ENCODE measurements around the gene SOWAHD.
"Not testable (repeated sequence)": the region's sequence is repeated elsewhere in the genome, so short reads cannot be mapped to it uniquely, and the experiment has no call there.

The SOWAHD gene, protein sequence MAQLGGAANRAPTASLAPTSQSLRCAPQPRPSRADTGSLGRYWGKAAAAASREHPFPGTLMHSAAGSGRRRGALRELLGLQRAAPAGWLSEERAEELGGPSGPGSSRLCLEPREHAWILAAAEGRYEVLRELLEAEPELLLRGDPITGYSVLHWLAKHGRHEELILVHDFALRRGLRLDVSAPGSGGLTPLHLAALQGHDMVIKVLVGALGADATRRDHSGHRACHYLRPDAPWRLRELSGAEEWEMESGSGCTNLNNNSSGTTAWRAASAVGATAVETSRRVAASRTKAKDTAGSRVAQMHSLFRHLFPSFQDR

DNA sequence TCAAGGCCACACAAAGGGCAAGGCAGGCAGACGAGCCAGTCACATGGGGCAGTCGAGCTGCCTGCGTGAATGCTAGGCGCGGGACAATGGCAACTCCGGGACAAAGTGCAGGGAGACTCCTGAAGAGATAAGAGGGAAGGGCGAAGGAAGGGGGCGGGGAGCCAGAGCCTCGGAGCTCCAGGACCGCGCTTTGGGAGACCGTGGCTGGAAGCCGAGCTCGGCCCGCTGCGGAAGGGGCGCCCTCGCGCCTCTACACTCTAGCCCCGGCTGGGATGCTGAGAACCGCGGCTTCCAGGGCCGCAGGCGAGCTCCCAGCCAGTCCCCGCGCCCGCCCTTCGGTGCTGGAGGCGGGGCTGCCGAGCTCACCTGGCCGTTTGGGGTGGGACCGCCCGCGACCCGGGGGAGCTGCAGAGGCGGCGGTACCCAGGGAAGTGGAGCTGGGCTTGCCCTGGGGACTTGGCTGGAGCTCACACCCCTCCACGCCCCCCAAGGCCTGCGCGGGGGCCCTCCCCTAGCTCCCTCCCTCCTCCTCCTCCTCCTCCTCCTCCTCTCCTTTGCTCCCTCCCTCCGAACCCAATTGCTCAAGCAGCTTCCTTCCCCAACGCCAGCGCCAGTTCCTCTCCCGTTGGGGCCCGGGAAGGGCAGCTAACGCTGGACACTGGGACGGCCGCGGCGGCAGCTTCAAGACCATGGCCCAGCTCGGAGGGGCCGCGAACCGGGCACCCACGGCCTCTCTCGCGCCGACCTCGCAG is at the start of gene SOWAHD:
Gene SOWAHD (plus strand): TSS at position 610 of the 752 bp plus-strand sequence. CDS start 80 bp downstream, at position 690.
- peak; percentile 28 for DNase-seq

- no peak for DNase-seq
Measured at GRCh38 chrX:119708936-119709335, 49.5 kb upstream of the SOWAHD start.

- DNase-seq: no peak
Measured at GRCh38 chrX:119709630-119710029, 48.8 kb upstream of the SOWAHD start.

DNA sequence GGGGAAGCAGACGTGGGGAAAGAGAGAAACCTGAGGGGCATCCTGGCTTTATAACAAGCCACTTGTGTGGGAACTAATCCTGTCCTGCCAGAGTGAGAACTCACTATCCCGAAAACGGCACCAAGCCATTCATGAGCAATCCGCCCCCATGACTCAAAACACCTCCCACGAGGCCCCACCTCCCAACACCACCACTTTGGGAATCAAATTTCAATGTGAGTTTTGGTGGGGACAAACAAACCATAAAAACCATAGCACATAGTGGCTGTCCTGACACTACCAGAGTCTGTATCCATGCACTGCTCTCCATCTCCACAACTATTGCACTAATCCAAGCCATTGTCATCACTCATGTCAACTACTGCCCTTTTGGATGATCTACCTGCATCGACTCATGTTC is 36.9 kb upstream of the SOWAHD start:
- no peak for DNase-seq

DNA sequence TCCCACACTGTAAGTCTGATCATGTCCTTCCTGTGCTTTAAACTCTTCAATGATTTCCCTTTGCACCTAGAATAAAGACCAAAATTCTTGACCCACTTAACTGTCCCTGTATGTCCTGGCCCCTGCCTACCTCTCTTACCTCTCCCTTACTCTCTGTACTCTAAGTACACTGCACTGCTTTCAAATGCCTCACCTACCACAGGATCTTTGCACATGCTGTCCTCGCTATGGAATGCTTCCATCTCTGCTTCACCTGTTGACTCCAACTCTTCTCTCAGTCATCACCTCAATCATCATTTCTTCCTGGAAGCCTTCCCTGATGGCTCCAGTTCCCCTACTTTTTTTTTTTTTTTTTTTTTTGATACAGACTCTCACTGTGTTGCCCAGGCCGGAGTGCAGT is 36.5 kb upstream of the SOWAHD start:
- no peak for DNase-seq

DNA sequence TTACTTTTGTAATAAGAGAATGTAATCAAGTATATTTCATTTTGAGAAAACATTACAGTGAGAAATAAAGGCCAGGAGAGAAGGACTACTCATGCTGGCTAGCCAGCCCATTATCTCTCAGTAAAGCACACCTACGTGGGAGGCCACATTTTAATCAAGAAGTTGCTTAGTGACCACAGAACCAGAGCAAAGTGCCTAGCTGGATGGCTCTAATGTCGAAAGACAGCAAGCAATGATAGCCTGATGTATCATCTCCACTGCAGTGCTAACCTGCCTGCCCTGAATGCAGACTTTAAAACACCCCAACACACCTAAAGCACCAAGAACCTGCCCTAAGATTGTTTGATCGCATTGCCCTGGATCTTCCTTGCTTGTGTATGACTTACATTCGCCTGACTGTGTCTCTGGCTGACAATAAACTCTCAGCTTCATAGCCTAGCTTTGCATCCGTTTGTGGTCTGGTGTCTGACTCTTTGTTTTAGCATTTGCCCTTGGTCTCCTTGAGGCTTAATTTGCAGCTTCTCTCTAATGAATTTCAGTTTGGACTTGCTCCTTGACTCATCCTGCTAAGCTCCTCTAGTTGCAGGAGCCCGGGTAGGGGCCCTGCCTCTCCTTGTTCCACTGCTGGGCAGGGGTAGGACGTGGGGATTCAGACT is 31.4 kb upstream of the SOWAHD start:
- DNase-seq: no peak

DNA sequence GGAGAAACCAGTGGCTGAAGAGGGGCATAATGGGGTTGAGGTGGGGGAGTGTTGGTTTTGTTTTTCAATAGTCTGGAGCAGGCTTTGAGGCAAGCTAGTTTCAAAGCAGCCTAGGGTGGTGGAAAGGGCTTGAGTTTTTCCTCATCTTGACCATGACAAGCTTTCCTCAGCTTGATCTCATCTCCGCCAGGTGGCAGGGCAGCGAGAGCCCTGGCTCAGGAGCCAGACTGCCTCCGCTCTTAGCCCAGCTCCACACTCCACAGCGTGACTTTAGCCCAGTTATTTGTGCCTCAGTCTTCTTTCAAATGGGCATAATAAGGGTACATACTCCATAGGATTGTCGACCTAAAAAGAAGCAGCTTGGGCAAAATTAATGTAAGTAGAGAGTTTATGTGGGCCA is 29.9 kb upstream of the SOWAHD start:
- DNase-seq: no peak

GRCh38 chrX:119729408-119730201 is 28.8 kb upstream of the SOWAHD start:
- peak; percentile 49 for DNase-seq

GRCh38 chrX:119734897-119735339 is 23.5 kb upstream of the SOWAHD start:
- peak; percentile 37 for DNase-seq

- DNase-seq: peak; percentile 26
Measured at GRCh38 chrX:119735467-119735866, 22.9 kb upstream of the SOWAHD start.

- no peak for DNase-seq
Measured at GRCh38 chrX:119736206-119736764, 22.1 kb upstream of the SOWAHD start.

DNA sequence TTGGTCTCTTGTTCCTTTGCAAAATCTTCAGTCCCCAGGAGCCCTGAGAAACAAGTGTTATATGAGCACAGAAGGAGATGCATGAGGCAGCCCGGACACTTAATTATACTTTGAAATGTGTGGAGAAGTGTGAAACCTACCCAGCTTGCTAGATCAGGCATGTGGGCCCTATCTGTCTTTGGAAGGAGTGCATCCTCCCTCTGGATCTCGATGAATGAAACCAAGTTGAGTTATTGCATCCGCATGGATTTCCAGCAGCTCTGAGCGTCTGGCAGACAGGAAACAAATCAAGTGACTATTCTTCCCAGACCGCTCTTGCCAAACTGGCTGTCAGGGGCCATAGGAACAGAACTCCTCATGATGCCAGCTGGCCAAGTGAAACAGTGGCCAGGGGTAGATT is 19.6 kb upstream of the SOWAHD start:
- no peak for DNase-seq

DNA sequence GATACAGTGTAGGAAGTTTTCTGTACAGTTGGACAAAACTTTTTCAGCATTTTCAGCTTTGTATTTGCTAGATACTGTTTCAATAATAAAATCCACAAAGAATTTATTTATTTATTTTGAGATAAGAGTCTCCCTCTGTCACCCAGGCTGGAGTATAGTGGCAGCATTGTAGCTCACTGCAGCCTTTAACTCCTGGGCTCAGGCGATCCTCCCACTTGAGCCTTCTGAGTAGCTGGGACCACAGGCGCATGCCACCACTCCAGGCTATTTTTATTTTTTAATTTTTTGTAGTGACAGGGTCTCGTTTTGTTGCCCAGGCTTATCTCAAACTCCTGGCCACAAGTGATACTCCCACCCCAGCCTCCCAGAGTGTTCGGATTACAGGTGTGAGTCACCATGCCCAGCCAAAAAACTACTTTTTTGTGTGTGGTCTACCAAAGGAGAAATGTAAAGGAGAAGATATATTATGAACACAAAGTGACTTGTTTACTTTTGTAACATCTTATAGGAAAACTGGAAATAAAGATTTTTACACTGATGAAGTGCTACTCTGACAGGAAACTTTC is 13.0 kb upstream of the SOWAHD start:
- DNase-seq: no peak

DNA sequence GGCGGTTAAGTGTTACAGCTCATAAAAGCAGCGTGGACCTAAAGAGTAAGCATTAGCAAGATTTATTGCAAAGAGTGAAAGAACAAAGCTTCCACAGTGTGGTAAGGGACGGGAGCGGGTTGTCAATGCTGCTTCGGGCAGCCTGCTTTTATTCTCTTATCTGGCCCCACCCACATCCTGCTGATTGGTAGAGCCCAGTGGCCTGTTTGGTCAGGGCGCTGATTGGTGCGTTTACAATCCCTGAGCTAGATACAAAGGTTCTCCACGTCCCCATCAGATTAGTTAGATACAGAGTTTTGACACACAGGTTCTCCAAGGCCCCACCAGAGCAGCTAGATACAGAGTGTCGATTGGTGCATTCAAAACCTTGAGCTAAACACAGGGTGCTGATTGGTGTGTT is 8.3 kb upstream of the SOWAHD start:
- DNase-seq: not testable (repeated sequence)

GRCh38 chrX:119750751-119751150 is 7.6 kb upstream of the SOWAHD start:
- not testable (repeated sequence) for DNase-seq

- no peak for DNase-seq
Measured at GRCh38 chrX:119753001-119753400, 5.4 kb upstream of the SOWAHD start.

DNA sequence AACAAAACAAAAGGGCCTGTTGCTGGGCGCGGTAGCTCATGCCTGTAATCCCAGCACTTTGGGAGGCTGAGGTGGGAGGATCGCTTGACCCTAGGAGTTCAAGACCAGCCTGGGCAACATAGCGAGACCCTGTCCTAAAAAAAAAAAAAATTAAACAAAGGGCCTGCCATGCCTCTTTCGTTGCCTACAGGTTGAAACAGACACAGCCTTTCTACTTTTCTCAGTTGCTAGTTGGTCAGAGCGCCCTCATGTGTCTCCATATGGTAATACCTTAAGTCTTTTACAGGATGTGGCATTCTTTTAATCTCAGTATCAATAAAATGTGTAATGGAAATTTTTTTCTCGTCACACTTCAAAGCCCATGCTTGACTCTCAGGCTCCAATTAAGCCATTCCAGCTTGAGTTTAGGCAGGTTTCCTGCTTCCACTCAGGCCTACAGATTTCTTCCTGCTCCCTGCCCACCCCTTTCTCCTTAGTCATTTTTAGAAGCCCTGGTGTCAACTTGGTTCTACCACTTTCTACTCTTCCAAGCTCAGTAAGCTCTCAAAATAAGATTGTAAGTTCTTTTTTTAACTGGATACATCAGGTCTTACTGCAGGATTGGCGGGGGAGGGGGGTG is 4.6 kb upstream of the SOWAHD start:
- no peak for DNase-seq

DNA sequence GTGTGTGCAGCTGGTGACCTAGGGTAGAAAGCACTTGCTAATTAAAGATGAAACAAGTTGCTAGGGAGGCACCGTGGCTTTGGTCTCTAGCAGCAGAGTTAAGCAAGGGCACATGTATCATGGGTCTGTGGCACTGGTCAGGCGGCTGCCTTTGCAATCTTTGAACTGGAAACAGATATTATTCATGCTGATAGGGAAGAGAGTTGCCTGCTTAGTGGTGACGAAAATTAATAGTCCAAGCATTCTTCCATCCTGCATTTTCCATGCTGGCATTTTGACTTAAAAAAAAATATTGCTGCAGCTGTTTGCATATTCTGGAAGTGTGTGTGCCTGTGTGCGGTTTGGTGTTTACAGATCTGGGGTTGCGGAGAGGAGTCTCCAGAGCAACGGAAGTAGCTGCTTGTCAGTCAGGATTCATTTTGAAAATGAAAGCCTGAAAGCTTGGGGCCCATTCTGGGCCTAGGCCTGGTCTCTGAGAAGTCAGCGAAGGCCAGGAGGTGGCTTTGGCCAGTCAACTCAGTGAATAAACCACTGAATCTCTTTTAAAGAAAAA is 2.3 kb upstream of the SOWAHD start:
- no peak for DNase-seq

GRCh38 chrX:119756926-119757635 is 1.3 kb upstream of the SOWAHD start:
- no peak for DNase-seq

DNA sequence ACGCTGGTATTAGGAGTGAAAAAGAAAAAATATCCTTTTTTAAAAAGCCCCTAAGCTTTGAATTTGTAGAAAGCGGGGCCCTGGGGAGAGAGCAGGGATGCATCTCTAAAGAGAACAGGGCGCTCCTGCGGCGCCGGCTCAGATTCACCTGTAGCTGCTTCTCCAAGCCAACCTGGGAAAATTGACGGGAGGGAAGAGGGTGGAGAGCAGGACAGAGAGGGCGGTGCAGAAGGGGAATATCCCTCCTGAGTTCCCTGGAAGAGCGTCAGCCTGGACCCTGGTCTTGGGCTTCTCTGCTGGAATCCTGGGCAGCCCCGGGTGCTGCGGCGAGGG is 776 bp upstream of the SOWAHD start:
- no peak for DNase-seq

DNA sequence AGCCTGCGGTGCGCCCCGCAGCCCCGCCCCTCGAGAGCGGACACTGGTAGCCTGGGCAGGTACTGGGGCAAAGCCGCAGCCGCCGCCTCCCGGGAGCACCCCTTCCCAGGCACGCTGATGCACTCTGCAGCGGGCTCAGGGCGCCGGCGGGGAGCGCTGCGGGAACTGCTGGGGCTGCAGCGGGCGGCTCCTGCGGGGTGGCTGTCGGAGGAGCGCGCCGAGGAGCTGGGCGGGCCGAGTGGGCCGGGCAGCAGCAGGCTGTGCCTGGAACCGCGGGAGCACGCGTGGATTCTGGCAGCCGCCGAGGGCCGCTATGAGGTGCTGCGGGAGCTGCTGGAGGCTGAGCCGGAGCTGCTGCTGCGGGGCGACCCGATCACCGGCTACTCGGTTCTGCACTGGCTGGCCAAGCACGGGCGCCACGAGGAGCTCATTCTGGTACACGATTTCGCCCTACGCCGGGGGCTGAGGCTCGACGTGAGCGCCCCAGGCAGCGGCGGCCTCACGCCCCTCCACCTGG is 401 bp downstream of the SOWAHD start:
- DNase-seq: no peak
